UCSD-AML1 (cell line): ENCODE measurements around the gene HSD17B11.
"Not testable (repeated sequence)": the region's sequence is repeated elsewhere in the genome, so short reads cannot be mapped to it uniquely, and the experiment has no call there.

Experiments
- DNase-seq: peaks from one replicate; lab custom pipeline; 2025; ENCODE audit not compliant: unreplicated experiment; lab: John Stamatoyannopoulos, UW

Gene HSD17B11, protein sequence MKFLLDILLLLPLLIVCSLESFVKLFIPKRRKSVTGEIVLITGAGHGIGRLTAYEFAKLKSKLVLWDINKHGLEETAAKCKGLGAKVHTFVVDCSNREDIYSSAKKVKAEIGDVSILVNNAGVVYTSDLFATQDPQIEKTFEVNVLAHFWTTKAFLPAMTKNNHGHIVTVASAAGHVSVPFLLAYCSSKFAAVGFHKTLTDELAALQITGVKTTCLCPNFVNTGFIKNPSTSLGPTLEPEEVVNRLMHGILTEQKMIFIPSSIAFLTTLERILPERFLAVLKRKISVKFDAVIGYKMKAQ

GRCh38 chr4:87390891-87391575 is at the start of gene HSD17B11:
Gene HSD17B11 (minus strand): TSS chr4:87391188. CDS start chr4:87391070, 118 bp downstream.
- DNase-seq = peak; percentile 91

GRCh38 chr4:87433342-87433741 is 42.4 kb upstream of the HSD17B11 start:
- no peak for DNase-seq

DNA sequence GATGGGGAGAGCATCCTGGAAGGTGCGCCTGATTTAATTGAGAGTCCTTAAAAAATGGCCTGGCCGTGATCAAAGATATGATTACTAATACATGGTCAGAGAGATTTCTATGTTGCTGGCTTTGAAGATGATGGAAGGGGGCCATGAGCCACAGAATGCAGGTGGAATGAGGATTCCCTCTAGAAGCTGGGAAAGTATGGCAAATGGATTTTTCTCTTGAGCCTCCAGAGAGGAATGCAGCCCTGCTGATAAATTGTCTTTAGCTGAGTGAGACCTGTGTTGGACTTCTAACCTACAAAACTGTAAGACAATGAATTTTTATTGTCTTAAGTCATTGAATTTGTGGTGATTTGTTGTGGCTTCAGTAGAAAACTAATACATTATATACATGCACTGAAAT is 39.0 kb upstream of the HSD17B11 start:
- no peak for DNase-seq

DNA sequence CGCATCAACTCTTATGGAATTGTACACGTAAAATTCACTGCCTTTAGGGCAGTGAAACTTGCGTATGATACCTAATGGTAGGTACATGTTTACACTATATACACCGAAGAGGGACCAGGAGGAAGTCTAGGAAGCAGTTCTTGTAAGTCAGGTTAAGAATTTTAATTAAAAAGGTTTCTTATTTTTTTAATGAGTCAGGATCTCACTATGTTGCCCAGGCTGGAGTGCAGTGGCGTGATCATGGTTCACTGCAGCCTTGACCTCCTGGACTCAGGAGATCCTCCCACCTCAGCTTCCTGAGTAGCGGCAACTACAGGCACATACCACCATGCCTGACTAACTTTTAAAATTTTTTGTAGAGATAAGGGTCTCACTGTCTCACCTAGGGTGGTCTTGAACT is 38.0 kb upstream of the HSD17B11 start:
- no peak for DNase-seq

- DNase-seq = no peak
Observed at GRCh38 chr4:87427518-87427868, 36.5 kb upstream of the HSD17B11 start.

GRCh38 chr4:87426865-87427517 is 36.0 kb upstream of the HSD17B11 start:
- no peak for DNase-seq

- DNase-seq = no peak
Observed at GRCh38 chr4:87425711-87426110, 34.7 kb upstream of the HSD17B11 start.

DNA sequence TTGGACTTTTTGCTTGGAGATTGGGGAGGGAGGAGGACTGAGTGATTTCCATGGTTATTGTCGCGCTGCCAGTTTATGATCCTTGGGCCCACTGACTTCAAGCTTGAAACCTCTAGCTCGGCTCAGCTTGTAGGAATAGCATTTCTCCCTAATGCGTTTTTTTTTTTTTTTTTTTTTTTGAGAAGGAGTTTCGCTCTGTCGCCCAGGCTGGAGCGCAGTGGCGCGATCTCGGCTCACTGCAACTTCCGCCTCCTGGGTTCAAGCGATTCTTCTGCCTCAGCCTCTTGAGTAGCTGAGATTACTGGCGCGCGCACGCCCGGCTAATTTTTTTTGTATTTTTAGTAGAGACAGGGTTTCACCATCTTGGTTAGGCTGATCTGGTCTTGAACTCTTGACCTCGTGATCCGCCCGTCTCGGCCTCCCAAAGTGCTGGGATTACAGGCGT is 33.1 kb upstream of the HSD17B11 start:
- DNase-seq = not testable (repeated sequence)

- no peak for DNase-seq
Observed at GRCh38 chr4:87423317-87424098, 32.5 kb upstream of the HSD17B11 start.

GRCh38 chr4:87422104-87423052 is 31.4 kb upstream of the HSD17B11 start, which contains the start of gene NUDT9:
Gene NUDT9 (plus strand): TSS chr4:87422573. CDS start chr4:87422906, 333 bp downstream.
- peak; percentile 91 for DNase-seq

DNA sequence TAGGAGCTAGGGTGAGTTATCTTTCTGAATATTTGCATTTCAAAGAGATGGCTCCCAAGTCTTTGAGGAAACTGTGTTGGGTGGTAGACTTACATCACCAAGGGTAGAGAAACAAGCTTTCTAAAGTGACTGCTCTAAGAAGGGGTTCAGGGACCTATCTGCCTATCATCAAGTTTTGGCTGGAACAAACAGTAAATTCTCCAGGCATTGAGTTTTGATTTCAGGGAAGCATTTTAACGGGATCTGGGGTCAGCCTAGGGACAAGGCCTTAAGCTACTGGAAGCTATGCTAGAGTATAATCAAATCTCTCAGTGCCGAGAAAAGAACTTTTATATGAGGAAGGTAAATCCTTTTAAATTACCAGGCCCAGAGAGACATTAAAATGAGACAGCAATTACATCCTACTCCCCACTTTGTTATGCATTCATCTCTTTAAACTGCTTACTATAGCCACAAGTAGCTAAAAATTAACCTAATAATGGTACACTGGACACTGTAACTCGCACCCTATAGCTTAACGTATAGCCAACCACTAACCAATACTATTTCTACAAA is 29.4 kb upstream of the HSD17B11 start:
- DNase-seq = no peak

DNA sequence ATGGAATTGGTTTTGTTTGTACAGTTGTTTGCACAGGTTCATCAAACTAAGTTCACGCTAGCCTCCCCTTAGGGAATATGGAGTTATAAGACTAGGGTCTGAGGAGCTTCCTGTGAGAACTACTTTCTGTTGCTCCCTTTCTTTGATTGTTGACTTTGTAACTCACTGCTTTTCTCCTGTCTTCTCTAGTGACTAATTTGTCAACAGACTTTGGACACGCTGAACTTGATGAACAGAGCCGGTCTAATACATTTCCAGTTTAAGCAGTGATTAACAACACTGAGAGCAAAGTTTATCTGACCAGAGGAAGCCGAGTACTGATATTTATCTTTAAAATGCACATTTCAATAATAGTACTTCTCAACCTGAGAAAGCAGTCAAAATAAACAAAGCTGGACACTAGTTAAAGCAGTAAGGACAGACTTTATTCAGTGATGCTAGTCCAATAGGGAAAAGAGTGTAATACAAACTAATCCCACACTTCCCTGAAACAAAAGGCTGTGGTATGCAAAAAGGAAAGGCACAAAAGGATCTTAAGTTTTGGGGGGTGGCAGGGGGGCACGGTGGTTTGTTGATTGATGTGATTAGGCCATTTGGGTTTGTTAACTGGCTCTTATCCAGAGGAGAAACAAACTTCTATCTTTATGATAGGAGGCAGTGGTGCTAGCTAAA is 28.7 kb upstream of the HSD17B11 start:
- DNase-seq = no peak

- DNase-seq = not testable (repeated sequence)
Observed at GRCh38 chr4:87418410-87418809, 27.4 kb upstream of the HSD17B11 start.

DNA sequence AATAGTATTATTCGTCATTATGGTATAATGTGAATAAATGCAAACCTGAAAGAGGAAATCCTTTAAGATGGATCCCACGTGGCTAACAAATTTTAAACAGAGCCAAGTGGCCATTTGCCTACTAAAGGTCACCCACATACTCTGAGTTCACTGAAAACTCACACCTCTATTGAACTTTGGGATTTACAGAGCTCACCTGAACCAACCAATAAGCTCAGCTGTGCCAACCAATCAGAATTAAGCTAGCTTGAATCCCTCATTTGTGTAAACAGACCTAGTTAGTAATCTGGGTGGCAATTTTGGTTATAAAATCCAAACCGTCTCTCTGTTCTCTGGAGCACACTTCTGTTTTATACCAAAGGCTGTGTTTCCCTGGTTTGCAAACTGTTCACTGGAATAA is 26.0 kb upstream of the HSD17B11 start:
- no peak for DNase-seq

DNA sequence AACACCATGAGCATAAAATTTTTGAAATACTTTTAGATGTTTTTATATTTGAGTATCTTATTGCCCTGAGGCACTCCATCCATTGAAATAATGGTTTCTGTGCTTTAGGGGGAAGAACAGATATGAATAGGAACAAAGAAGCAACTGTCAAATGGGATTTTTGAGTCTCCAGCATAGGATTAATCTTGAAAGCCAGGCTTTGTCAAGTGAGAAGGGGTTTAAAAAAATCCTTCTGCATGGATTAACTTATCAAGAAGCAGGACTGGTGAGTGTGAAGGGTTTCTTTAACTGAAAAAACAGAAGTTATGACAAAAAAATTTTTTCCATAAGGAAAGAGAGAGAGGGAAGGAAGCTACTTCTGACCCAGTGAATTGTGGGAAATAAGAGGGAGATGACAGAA is 23.8 kb upstream of the HSD17B11 start:
- DNase-seq = no peak

GRCh38 chr4:87410679-87411078 is 19.7 kb upstream of the HSD17B11 start:
- no peak for DNase-seq

GRCh38 chr4:87410157-87410556 is 19.2 kb upstream of the HSD17B11 start:
- no peak for DNase-seq

DNA sequence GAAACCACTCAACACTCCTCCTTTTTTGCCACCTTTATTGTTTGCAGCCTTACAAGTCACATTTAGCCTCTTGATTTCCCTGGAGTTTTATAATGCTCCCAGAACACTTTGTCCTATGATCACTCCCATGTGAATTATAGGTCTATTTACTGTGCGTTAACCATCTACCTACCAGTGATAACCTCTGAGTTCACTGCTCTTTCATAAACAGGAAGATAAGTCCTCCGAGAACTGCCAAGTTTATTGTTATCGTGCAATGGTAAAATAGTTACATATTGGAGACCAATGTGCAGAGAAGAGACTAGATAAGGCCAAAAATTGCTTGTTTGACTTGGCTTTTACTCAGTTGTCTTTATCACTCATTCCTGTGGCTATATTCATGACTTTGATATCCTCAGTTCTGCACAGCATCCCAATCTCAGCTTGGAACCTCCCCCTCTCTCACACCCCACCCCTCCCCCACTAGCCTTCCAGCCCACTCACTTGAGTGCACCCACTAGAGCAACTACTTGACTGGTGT is 18.5 kb upstream of the HSD17B11 start:
- DNase-seq = no peak

DNA sequence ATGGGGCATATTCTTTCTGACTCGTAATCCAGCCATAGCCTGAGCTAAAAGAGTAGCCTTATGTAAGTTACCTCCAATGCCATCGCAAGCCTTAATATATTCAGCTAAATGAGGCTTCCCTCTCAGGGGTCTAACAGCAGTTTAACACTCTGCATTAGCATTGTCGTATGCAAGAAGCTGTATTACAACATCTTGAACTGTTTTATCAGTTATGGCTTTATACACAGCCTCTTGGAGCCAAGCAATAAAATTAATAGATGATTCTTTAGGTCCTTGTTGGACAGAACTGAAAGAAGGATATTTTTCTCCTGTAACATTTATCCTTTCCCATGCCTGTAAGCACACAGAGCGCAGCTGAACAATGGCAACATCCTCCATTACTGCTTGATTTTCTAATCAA is 15.9 kb upstream of the HSD17B11 start:
- DNase-seq = not testable (repeated sequence)
